Measurements from ENCODE around the gene STYXL2. TPM values are rescaled to one million over a fixed set of nuclear protein-coding genes. Genes with fewer than 3 reads are reported as not detected.

Gene STYXL2
- total RNA-seq, 2 experiments from 2014 or later = not detected

GRCh38 chr1:167092653-167093052 lies 1.2 kb upstream of the STYXL2 start:
- DNase-seq (ENCODE audit: low spot score) = no peak
- BruUV-seq (replicated peaks) = no TSS peak
- Histone ChIP-seq H3K27ac (ENCODE audit: low read depth, low read length, poor library complexity, severe bottlenecking) (no peak overlapping the region), H3K36me3 (ENCODE audit: insufficient read depth, low read length) (no peaks in the 10 kb centered on the region), H3K4me1 (ENCODE audit: insufficient read depth, low read length, poor library complexity, severe bottlenecking) (peaks cover 8% of the 10 kb centered on the region), H3K4me3 (ENCODE audit: low read depth, low read length, poor library complexity, severe bottlenecking) (no peak overlapping the region), H3K9me2 (ENCODE audit: insufficient read depth, low read length) (no peaks in the 10 kb centered on the region), H3K4me2 (ENCODE audit: low read length) (no peak overlapping the region), H4K20me1 (ENCODE audit: insufficient read depth, low read length) (no peaks in the 10 kb centered on the region), H3K79me2 (ENCODE audit: insufficient read depth, low read depth, low read length) (no peaks in the 10 kb centered on the region), H3K9me3 (ENCODE audit: low read length) (no peaks in the 10 kb centered on the region), H2AFZ (ENCODE audit: low read length) (no peak overlapping the region)
- intact Hi-C loops (cut with micrococcal nuclease; ENCODE audit: unreplicated experiment) = no loop called here
- ChIA-PET CTCF (ENCODE audit: unreplicated experiment) (no interaction called here), POLR2A (interaction anchor here (0.5 to 1.2 kb wide), 3 partner anchors 12 to 16 kb away, joined by 3 to 5 read pairs (median 4); no protein-coding TSS in a partner anchor)
- TF ChIP-seq EZH2phosphoT487 (IDR thresholded peaks at IDR 0.05; ENCODE audit: borderline replicate concordance, low read depth, low read length) = no peak
- TF ChIP-seq, protein P1, sequence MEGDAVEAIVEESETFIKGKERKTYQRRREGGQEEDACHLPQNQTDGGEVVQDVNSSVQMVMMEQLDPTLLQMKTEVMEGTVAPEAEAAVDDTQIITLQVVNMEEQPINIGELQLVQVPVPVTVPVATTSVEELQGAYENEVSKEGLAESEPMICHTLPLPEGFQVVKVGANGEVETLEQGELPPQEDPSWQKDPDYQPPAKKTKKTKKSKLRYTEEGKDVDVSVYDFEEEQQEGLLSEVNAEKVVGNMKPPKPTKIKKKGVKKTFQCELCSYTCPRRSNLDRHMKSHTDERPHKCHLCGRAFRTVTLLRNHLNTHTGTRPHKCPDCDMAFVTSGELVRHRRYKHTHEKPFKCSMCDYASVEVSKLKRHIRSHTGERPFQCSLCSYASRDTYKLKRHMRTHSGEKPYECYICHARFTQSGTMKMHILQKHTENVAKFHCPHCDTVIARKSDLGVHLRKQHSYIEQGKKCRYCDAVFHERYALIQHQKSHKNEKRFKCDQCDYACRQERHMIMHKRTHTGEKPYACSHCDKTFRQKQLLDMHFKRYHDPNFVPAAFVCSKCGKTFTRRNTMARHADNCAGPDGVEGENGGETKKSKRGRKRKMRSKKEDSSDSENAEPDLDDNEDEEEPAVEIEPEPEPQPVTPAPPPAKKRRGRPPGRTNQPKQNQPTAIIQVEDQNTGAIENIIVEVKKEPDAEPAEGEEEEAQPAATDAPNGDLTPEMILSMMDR (conservative IDR thresholded peaks at IDR 0.05; ENCODE audit: low read length) = no peak

- no TSS peak for BruUV-seq (replicated peaks)
- ChIA-PET POLR2A (no interaction called here), CTCF (ENCODE audit: unreplicated experiment) (no interaction called here)
- H3K4me3 ChIP-seq (ENCODE audit: low read depth, low read length, poor library complexity, severe bottlenecking) = no peak overlapping the region
- H3K4me1 ChIP-seq (ENCODE audit: insufficient read depth, low read length, poor library complexity, severe bottlenecking) = peaks cover 8% of the 10 kb centered on the region
- no peak overlapping the region for H3K27ac ChIP-seq (ENCODE audit: low read depth, low read length, poor library complexity, severe bottlenecking)
- H3K36me3 ChIP-seq (ENCODE audit: insufficient read depth, low read length) = no peaks in the 10 kb centered on the region
- H4K20me1 ChIP-seq (ENCODE audit: insufficient read depth, low read length) = no peaks in the 10 kb centered on the region
- intact Hi-C loops (cut with micrococcal nuclease; ENCODE audit: unreplicated experiment) = no loop called here
- H3K4me2 ChIP-seq (ENCODE audit: low read length) = no peak overlapping the region
- no peaks in the 10 kb centered on the region for H3K79me2 ChIP-seq (ENCODE audit: insufficient read depth, low read depth, low read length)
- DNase-seq (ENCODE audit: low spot score) = no peak
- TF ChIP-seq, protein P1 (conservative IDR thresholded peaks at IDR 0.05; ENCODE audit: low read length) = no peak
- TF ChIP-seq EZH2phosphoT487 (IDR thresholded peaks at IDR 0.05; ENCODE audit: borderline replicate concordance, low read depth, low read length) = no peak
- H3K9me3 ChIP-seq (ENCODE audit: low read length) = no peaks in the 10 kb centered on the region
- H2AFZ ChIP-seq (ENCODE audit: low read length) = no peak overlapping the region
- no peaks in the 10 kb centered on the region for H3K9me2 ChIP-seq (ENCODE audit: insufficient read depth, low read length)
Observed at GRCh38 chr1:167094690-167095089, 815 bp downstream of the STYXL2 start.

- Histone ChIP-seq H3K27ac (ENCODE audit: low read depth, low read length, poor library complexity, severe bottlenecking) (no peak overlapping the region), H3K4me3 (ENCODE audit: low read depth, low read length, poor library complexity, severe bottlenecking) (no peak overlapping the region), H3K9me2 (ENCODE audit: insufficient read depth, low read length) (no peaks in the 10 kb centered on the region), H3K4me2 (ENCODE audit: low read length) (no peak overlapping the region), H3K4me1 (ENCODE audit: insufficient read depth, low read length, poor library complexity, severe bottlenecking) (peaks cover 4% of the 10 kb centered on the region), H3K36me3 (ENCODE audit: insufficient read depth, low read length) (no peaks in the 10 kb centered on the region), H2AFZ (ENCODE audit: low read length) (no peak overlapping the region), H4K20me1 (ENCODE audit: insufficient read depth, low read length) (no peaks in the 10 kb centered on the region), H3K79me2 (ENCODE audit: insufficient read depth, low read depth, low read length) (no peaks in the 10 kb centered on the region), H3K9me3 (ENCODE audit: low read length) (no peaks in the 10 kb centered on the region)
- intact Hi-C loops (cut with micrococcal nuclease; ENCODE audit: unreplicated experiment) = no loop called here
- BruUV-seq (replicated peaks) = no TSS peak
- TF ChIP-seq, protein P1 (conservative IDR thresholded peaks at IDR 0.05; ENCODE audit: low read length) = no peak
- no peak for TF ChIP-seq EZH2phosphoT487 (IDR thresholded peaks at IDR 0.05; ENCODE audit: borderline replicate concordance, low read depth, low read length)
- CTCF ChIA-PET (ENCODE audit: unreplicated experiment) = no interaction called here
- POLR2A ChIA-PET = no interaction called here
- DNase-seq (ENCODE audit: low spot score) = no peak
Observed at GRCh38 chr1:167095368-167095767, 1.5 kb downstream of the STYXL2 start.
